ENCODE results near the gene TMEM169. TPM values are rescaled to one million over a fixed set of nuclear protein-coding genes. Genes with fewer than 3 reads are reported as not detected.

TMEM169 gene
- total RNA-seq, 6 experiments from 2014 or later: 0.29 to 2.7 (median 1.0) TPM

- DNase-seq (no peak), ATAC-seq (no peak)
- no peaks in the 10 kb centered on the region for H3K9me3 ChIP-seq
- H3K27me3 ChIP-seq: no peaks in the 10 kb centered on the region
- WGBS (ENCODE audit: insufficient coverage, low coverage, low lambda C conversion rate, missing lambda C conversion rate): 32% methylated on average over 2 of the region's 2 CpGs
- TF ChIP-seq POLR2A (IDR thresholded peaks at IDR 0.05) (no peak), CTCF (IDR thresholded peaks at IDR 0.05) (no peak)
- peak overlapping the region in 2 of 3 donors; percentile 19 to 33 for H3K27ac ChIP-seq
- no peaks in the 10 kb centered on the region for H3K36me3 ChIP-seq
- peaks cover 0 to 58% (median 12%) of the 10 kb centered on the region in 4 donors for H3K4me1 ChIP-seq
- intact Hi-C loops (cut with DNase I): no loop called here
- no peak overlapping the region for H3K4me3 ChIP-seq
Observed at GRCh38 chr2:216086207-216086893, 4.6 kb downstream of the TMEM169 start.

- Histone ChIP-seq H3K27me3 (no peaks in the 10 kb centered on the region), H3K9me3 (no peaks in the 10 kb centered on the region), H3K4me1 (peaks cover 0 to 24% (median 4%) of the 10 kb centered on the region in 4 donors), H3K4me3 (no peak overlapping the region), H3K36me3 (no peaks in the 10 kb centered on the region), H3K27ac (no peak overlapping the region)
- no peak for DNase-seq
- TF ChIP-seq POLR2A (IDR thresholded peaks at IDR 0.05) (no peak), CTCF (IDR thresholded peaks at IDR 0.05) (no peak)
- intact Hi-C loops (cut with DNase I): no loop called here
- WGBS (ENCODE audit: insufficient coverage, low coverage, low lambda C conversion rate, missing lambda C conversion rate): 88% methylated on average over 1 of the region's 1 CpG
- ATAC-seq: no peak
Observed at GRCh38 chr2:216090369-216090786, 8.7 kb downstream of the TMEM169 start.

GRCh38 chr2:216092646-216093045 is 10.9 kb downstream of the TMEM169 start:
- ATAC-seq (no peak), DNase-seq (no peak)
- Histone ChIP-seq H3K27me3 (no peaks in the 10 kb centered on the region), H3K27ac (no peak overlapping the region), H3K4me1 (peaks cover 0 to 4% (median 0%) of the 10 kb centered on the region in 4 donors), H3K4me3 (no peak overlapping the region), H3K36me3 (no peaks in the 10 kb centered on the region), H3K9me3 (no peaks in the 10 kb centered on the region)
- TF ChIP-seq POLR2A (IDR thresholded peaks at IDR 0.05) (no peak), CTCF (IDR thresholded peaks at IDR 0.05) (no peak)
- intact Hi-C loops (cut with DNase I): no loop called here
- WGBS (ENCODE audit: insufficient coverage, low coverage, low lambda C conversion rate, missing lambda C conversion rate): 75% methylated on average over 2 of the region's 2 CpGs

GRCh38 chr2:216094701-216095100 is 13.0 kb downstream of the TMEM169 start:
- no peak for DNase-seq
- H3K4me1 ChIP-seq: no peaks in the 10 kb centered on the region
- H3K36me3 ChIP-seq: no peaks in the 10 kb centered on the region
- intact Hi-C loops (cut with DNase I): no loop called here
- WGBS (ENCODE audit: insufficient coverage, low coverage, low lambda C conversion rate, missing lambda C conversion rate): 85% methylated on average over 3 of the region's 3 CpGs
- no peaks in the 10 kb centered on the region for H3K9me3 ChIP-seq
- no peak overlapping the region for H3K4me3 ChIP-seq
- ATAC-seq: no peak
- no peaks in the 10 kb centered on the region for H3K27me3 ChIP-seq
- no peak overlapping the region for H3K27ac ChIP-seq
- TF ChIP-seq POLR2A (IDR thresholded peaks at IDR 0.05) (no peak), CTCF (IDR thresholded peaks at IDR 0.05) (no peak)

All from right lobe of liver (tissue), 6 donors.